GM13976 (cell line): ENCODE data around the gene DCBLD2.
"Not testable (repeated sequence)": the region's sequence is repeated elsewhere in the genome, so short reads cannot be mapped to it uniquely, and the experiment has no call there.

Experiments
- DNase-seq: peaks from one replicate; pipeline ENCODE4 v3.0.0; 2012; ENCODE audit warnings: low spot score
- CTCF ChIP-seq: IDR thresholded peaks from 2 replicates; pipeline ENCODE4 v1.5.1; 2012; ENCODE audit warnings: borderline replicate concordance, mild to moderate bottlenecking; ENCODE audit not compliant: insufficient read depth; ENCODE audit errors: extremely low read depth, missing control alignments, control extremely low read depth
- in situ Hi-C: fragments of 300-500 bp; cut with MboI; formaldehyde crosslinking; loops from one replicate; pipeline ENCODE4 v1.12.0; 2022; ENCODE audit warnings: low sequenced_read_pairs, mixed read lengths, inconsistent platforms; ENCODE audit not compliant: unreplicated experiment

The DCBLD2 gene

GRCh38 chr3:98856724-98857123, 44.8 kb downstream of the DCBLD2 start:
- in situ Hi-C loops: no loop called here
- no peak for DNase-seq
- TF ChIP-seq CTCF: no peak

GRCh38 chr3:98855806-98856400, 45.6 kb downstream of the DCBLD2 start:
- in situ Hi-C loops: no loop called here
- no peak for DNase-seq
- no peak for TF ChIP-seq CTCF

- in situ Hi-C loops: no loop called here
- no peak for DNase-seq
- no peak for TF ChIP-seq CTCF
Observed at GRCh38 chr3:98848108-98848507, 53.4 kb downstream of the DCBLD2 start.

- in situ Hi-C loops: no loop called here
- no peak for DNase-seq
- TF ChIP-seq CTCF: no peak
Observed at GRCh38 chr3:98846101-98846500, 55.4 kb downstream of the DCBLD2 start.

GRCh38 chr3:98843266-98843959, 58.1 kb downstream of the DCBLD2 start:
- in situ Hi-C loops: no loop called here
- TF ChIP-seq CTCF: no peak
- no peak for DNase-seq

- no peak for DNase-seq
- in situ Hi-C loops: no loop called here
- no peak for TF ChIP-seq CTCF
Observed at GRCh38 chr3:98839846-98840245, 61.6 kb downstream of the DCBLD2 start.

- in situ Hi-C loops, DNase-seq: not testable (repeated sequence)
Observed at GRCh38 chr3:98831060-98831459, 70.4 kb downstream of the DCBLD2 start.
